Measurements from ENCODE around the gene ATXN1.
"Not testable (repeated sequence)": the region's sequence is repeated elsewhere in the genome, so short reads cannot be mapped to it uniquely, and the experiment has no call there.

The ATXN1 gene

DNA sequence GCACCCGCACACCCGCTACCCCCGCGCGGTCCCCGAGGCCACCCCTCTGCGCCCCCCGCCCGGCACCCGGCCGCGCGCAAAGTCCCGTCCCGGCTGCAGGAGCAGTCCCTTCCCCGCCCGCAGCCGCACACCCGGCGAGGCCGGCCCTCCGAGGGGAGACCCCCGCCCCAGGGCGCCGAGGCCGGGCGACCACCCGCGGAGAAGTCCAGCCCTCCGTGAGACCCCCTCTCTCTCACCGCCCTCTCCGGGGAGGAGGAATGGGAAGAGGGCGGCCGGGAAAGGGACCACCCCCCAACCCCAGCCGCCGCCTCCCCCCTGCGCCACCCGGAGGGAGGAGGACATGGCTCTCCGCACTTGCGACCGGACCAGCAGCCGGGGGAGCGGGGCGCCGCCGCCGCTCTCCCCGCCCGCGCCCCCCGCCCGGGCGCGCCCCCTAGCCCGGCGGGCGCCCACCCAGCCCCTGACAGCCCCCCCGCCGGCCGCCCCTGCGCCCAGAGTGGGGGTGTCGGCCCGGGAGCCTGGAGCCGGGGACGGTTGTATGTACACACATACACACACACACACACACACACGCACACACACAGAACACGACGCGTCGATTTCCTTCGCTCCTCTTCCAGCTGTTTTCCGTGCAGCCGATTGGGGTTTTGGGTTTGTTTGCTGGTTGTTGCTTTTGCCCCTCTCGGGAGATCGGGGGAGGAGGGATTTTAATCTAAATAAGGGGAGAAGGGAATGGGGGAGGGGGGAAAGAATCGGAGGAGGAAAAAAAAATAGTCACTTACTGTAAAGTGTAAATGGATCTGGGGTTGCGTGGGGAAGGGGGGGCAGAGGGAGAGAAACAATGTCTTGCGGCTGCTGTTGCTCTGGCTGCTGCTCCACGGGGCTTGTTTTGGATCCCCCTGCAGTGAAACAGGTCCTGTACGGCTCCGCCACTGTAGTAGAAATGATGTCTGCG is at the start of gene ATXN1:
TSS of gene ATXN1 (minus strand) at position 945 of the 955 bp plus-strand sequence.
- DNase-seq (ENCODE audit: low spot score) = no peak
- no peak for FAIRE-seq

GRCh38 chr6:16810411-16810810 is 49.2 kb upstream of the ATXN1 start:
- DNase-seq (ENCODE audit: low spot score) (no peak), FAIRE-seq (no peak)

DNA sequence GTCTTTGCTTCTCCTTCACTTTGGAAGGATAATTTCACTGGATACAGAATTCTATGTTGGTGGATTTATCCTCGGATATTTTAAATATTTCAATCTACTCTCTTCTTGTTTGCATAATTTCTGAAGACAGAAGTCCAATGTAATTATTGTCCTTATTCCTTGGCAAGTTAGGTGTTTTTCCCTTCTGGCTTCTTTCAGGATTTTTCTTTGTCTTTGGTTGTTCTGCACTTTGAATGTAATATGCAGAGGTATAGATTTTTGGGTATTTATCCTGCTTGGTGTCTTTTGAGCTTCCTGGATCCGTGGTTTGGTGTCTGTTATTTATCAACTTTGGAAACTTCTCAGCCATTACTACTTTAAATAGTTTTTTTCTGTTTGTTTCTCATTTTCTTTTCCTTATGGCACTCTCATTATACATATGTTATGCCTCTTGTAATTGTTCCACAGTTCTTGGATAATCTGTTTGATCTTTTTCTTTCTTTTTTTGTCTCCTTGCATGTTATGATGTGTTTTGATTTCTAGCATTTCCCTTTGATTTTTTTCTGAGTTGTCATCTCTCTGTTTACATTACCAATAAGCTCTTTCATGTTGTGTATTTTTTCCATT is 48.6 kb upstream of the ATXN1 start:
- DNase-seq (ENCODE audit: low spot score) (no peak), FAIRE-seq (no peak)

- DNase-seq (ENCODE audit: low spot score) = no peak
- FAIRE-seq = no peak
Observed at GRCh38 chr6:16807956-16808355, 46.7 kb upstream of the ATXN1 start.

DNA sequence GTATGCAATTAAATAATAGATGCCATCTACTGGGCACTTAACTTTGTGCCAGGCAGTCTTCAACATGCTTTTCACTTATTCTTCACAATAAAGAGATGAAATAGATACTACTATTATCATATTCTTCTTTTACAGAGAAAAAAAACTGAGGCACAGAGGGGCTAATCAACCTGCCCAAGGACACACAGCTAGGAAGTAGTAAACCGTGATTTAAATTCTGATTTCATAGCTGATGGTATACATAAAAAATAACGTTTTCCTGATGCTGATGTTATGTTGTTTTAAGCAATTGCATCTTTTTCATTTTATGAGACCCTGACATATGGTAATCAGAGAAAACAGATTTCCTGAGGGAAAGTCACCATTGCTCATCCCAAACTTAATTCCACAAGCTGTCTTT is 45.1 kb upstream of the ATXN1 start:
- no peak for FAIRE-seq
- DNase-seq (ENCODE audit: low spot score) = no peak

- FAIRE-seq (no peak), DNase-seq (ENCODE audit: low spot score) (no peak)
Observed at GRCh38 chr6:16805243-16805950, 44.1 kb upstream of the ATXN1 start.

DNA sequence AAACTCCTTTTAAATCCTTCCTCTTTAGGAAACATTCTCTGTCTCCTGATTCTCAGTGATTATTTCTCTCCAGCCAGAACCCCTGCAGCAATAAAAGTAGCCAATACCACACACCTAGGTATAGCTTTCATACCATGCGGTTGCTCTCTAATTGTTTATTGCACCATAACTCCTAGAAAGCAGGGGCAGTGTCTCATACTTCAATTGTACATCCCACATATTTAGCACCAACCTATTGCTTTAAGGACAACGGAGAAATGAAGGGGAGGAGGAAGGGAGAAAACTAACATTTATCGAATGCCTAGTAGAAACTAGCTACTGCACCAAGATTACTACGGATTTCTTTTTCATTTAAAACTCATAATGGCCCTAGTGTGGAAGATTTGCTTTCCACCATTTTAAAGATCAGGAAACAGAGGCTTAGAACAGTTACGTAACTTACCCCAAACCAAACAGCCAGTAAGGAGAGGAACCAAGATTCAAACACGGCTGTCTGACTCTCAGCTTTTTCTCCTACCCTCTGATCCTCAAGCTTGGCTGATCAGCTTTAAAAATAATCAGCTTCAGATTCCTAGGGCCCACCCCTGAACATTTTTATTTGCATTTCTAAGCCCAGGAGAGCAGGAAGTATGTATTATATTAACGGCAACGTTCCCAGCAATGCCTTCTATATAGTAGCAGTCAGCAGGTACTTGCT is 43.4 kb upstream of the ATXN1 start:
- FAIRE-seq (no peak), DNase-seq (ENCODE audit: low spot score) (no peak)

GRCh38 chr6:16803294-16804200 is 42.3 kb upstream of the ATXN1 start:
- DNase-seq (ENCODE audit: low spot score) (no peak), FAIRE-seq (no peak)

DNA sequence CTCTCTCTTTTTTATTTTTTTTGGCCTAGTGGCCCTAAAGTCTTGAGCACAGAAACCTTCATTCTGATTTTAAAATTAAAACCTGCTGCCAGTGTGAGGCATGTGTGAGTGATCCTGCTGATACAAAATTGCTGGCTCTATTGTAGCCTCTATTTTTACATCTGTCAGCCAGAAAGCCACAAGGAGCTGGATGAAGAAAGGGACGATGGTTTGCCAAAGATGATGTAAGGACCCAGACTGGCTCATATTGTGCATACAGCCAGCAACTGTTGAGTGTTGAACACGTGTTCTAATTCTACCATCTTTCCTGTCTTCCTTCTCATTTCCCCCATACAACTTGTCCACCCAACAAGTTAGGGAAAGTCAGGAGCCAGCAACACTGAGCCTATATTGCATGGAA is 40.8 kb upstream of the ATXN1 start:
- FAIRE-seq (no peak), DNase-seq (ENCODE audit: low spot score) (no peak)

GRCh38 chr6:16800942-16801341 is 39.7 kb upstream of the ATXN1 start:
- DNase-seq (ENCODE audit: low spot score) = no peak
- no peak for FAIRE-seq

DNA sequence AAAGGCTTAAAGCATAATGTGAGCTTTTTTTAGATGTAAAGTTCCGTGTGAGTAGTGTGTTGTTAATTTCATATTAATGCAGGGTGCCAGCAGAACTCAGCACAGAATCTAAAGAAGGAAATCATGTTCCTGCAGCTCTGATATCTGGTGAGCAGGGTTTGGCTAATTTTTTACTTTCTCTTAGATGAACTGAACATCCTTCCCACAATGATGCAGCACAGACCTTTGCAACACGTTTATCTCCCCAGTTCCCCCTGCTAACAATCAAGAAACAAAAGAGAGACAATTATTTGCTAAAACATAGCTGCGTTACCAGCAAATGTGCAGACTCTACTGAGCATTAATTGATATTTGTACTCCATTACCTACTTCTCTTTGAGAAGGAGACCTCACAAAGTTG is 39.1 kb upstream of the ATXN1 start:
- no peak for FAIRE-seq
- DNase-seq (ENCODE audit: low spot score) = no peak

DNA sequence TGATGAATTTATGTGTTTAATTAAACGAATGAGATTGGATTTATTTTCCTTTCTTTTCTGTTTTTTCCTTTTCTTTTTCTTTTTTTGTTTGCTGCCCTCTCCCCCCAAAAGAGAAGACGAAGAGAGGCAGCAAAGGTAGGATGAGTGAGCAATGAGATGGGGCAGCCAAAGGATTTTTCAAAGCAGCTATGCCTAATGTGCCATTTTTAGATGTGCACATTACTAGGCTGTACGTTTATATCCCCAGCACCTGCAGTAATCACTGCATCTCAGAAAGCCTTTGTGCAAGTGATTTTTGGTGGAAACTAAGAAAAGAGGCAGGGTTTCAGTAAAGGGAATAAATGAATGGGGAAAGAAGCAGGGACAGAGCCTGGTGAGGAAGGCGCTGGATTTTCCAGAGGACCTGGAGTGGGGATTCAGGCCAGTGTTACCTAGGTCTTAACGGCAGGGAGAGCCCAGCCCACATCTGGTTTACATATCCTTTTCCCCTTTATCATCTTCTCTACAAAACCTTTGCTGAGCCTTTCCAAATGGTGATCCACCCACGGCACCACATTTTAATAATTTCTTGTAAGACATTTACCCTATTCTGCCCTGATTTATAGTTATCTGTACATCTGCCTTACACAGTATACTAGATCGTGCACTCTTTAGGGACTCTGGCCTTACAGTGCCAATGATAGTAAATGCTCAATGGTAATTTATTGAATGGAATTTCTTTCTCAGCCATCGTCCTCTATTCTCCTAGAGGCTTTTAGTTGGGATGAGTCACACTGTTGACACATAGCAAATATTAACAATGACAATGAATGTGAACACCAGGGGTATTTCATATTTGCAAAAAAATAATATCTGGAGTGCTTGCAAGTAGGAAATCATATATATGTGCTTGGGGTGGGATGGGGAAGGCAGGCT is 38.3 kb upstream of the ATXN1 start:
- FAIRE-seq = no peak

DNA sequence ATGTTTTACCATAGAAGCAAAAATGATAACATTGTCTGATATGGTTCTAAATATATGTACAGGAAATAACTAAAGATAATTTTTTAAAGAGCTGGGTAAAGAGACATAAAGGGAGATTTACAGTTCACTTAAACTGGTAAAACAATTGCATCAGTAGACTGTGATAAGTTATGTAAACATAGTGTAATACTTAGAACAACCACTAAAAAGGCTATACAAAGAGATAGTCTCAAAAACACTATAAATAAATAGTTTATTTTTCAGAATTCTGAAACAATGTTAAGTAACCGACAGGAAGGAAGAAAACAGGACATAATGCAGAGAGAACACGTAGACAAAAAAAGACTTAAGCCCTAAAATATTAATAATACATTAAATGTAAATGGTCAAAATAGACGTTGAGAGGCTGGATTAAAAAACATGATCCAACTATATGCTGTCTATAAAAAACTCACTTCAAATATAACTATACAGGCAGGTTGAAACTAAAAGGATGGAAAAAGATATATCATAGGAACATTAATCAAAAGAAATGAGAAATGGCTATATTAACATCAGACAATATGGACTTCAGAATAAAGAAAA is 32.7 kb upstream of the ATXN1 start:
- FAIRE-seq (no peak), DNase-seq (ENCODE audit: low spot score) (no peak)

More for the DNA sequence above, 38.3 kb upstream of the ATXN1 start:
- no peak for DNase-seq (ENCODE audit: low spot score)

- DNase-seq (ENCODE audit: low spot score) = no peak
- FAIRE-seq = no peak
Observed at GRCh38 chr6:16789329-16790038, 28.2 kb upstream of the ATXN1 start.

- DNase-seq (ENCODE audit: low spot score) = no peak
- no peak for FAIRE-seq
Observed at GRCh38 chr6:16787128-16787682, 25.9 kb upstream of the ATXN1 start.

GRCh38 chr6:16785496-16785895 is 24.2 kb upstream of the ATXN1 start:
- DNase-seq (ENCODE audit: low spot score) (no peak), FAIRE-seq (no peak)

DNA sequence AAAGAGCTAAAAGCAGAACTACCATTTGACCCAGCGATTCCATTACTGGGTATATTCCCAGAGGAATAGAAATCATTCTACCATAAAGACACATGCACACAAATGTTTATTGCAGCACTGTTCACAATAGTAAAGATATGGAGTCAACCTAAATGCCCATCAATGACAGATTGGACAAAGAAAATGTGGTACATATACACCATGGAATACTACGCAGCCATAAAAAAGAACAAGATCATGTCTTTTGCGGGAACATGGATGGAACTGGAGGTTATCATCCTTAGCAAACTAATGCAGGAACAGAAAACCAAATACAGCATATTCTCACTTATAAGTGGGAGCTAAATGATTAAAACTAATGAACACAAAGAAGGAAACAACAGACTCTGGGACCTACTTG is 23.7 kb upstream of the ATXN1 start:
- DNase-seq (ENCODE audit: low spot score); FAIRE-seq: not testable (repeated sequence)

GRCh38 chr6:16783952-16784565 is 22.8 kb upstream of the ATXN1 start:
- no peak for DNase-seq (ENCODE audit: low spot score)
- no peak for FAIRE-seq
